HepG2 (cell line): ENCODE data around the gene KLHL36. TPM values are rescaled to one million over a fixed set of nuclear protein-coding genes. Genes with fewer than 3 reads are reported as not detected.

Experiments used
- AHDC1 ChIP-seq: sonication (generic); formaldehyde crosslinking; IDR thresholded peaks from 2 replicates; pipeline ENCODE4 v1.5.1; 2020; ENCODE audit warnings: mild to moderate bottlenecking, missing genetic modification reagents, borderline replicate concordance
- BCLAF1 ChIP-seq: fragments of 450-650 bp; IDR thresholded peaks from 2 replicates; pipeline ENCODE4 v1.6.1; 2017; ENCODE audit warnings: mild to moderate bottlenecking
- ETV6 ChIP-seq: sonication (generic); formaldehyde crosslinking; conservative IDR thresholded peaks from 2 replicates; pipeline ENCODE4 v1.4.0; 2020; ENCODE audit warnings: missing genetic modification reagents
- FOXK1 ChIP-seq: sonication (generic); formaldehyde crosslinking; IDR thresholded peaks from 2 replicates; pipeline ENCODE4 v1.4.0; 2020; ENCODE audit warnings: low read depth, missing genetic modification reagents, borderline replicate concordance
- IKZF5 ChIP-seq: IDR thresholded peaks from 2 replicates; pipeline ENCODE4 v1.6.1; 2018; ENCODE audit warnings: missing genetic modification reagents, mild to moderate bottlenecking, missing compliant biosample characterization
- ISX ChIP-seq: sonication (generic); formaldehyde crosslinking; conservative IDR thresholded peaks from 2 replicates; pipeline ENCODE4 v1.5.0; 2020; ENCODE audit warnings: missing genetic modification reagents
- KDM5A ChIP-seq: fragments of 200-600 bp; sonication (generic); IDR thresholded peaks from 2 replicates; pipeline ENCODE4 v1.7.0; 2018; ENCODE audit warnings: antibody characterized with exemption, mild to moderate bottlenecking, low read length, borderline replicate concordance
- LBX2 ChIP-seq: sonication (generic); formaldehyde crosslinking; IDR thresholded peaks from 2 replicates; pipeline ENCODE4 v1.5.0; 2020; ENCODE audit warnings: missing genetic modification reagents, mild to moderate bottlenecking, borderline replicate concordance
- NFE2L2 ChIP-seq: fragments of 150-350 bp; IDR thresholded peaks from 2 replicates; pipeline ENCODE4 v1.6.1; 2014; ENCODE audit warnings: low read length
- SETDB1 ChIP-seq: sonication (generic); formaldehyde crosslinking; IDR thresholded peaks from 2 replicates; pipeline ENCODE4 v1.5.1; 2020; ENCODE audit warnings: missing genetic modification reagents, mild to moderate bottlenecking, borderline replicate concordance
- SNAPC5 ChIP-seq: sonication (generic); formaldehyde crosslinking; IDR thresholded peaks from 2 replicates; pipeline ENCODE4 v1.8.1; 2023; ENCODE audit warnings: mild to moderate bottlenecking, missing genetic modification reagents, borderline replicate concordance
- TBL1XR1 ChIP-seq: fragments of 150-350 bp; IDR thresholded peaks from 2 replicates; pipeline ENCODE4 v1.6.1; 2014; ENCODE audit warnings: borderline replicate concordance, low read length; ENCODE audit not compliant: partially characterized antibody
- USF2 ChIP-seq, 2 experiments: sonication (generic) in 1 of 2; formaldehyde crosslinking in 1 of 2; IDR thresholded peaks; 2 replicates each; pipeline versions ENCODE4 v1.5.1 to v1.6.1; 2011 to 2020; ENCODE audit warnings: borderline replicate concordance in 1 of 2, low read depth in 1 of 2, low read length in 1 of 2, mild to moderate bottlenecking in 1 of 2, missing genetic modification reagents in 1 of 2, moderate library complexity in 1 of 2
- ZNF7 ChIP-seq: IDR thresholded peaks from 2 replicates; pipeline ENCODE4 v1.6.1; 2016; ENCODE audit warnings: missing biosample characterization, missing genetic modification reagents
- polyA plus RNA-seq, 8 experiments: library from polyadenylated mRNA; depleted of rRNA in 3 of 8; stranded (reverse) in 7 of 8; unstranded in 1 of 8; fragments of >200 nt; fragmentation: Illumina TruSeq in 4 of 8; extraction: Trizol in 4 of 8; gene quantifications; 2 replicates each; pipeline versions ENCODE4 v1.2.1 to v1.2.3, GENCODE V29; 2011 to 2016; ENCODE audit warnings: low read depth in 4 of 8, missing spikeins in 1 of 8, mixed read lengths in 1 of 8; ENCODE audit not compliant: insufficient read depth in 1 of 8
- total RNA-seq, 5 experiments: library from RNA; depleted of rRNA; stranded (reverse); fragments of >200 nt; fragmentation: Illumina TruSeq; extraction: Trizol; gene quantifications; 2 replicates each; pipeline ENCODE4 v1.2.3, GENCODE V29; 2016; ENCODE audit warnings: low read depth in 1 of 5

KLHL36 gene
- total and polyA plus RNA-seq, 2 of the 13 experiments (the other 11 are each of a cell fraction or from before 2014, with no cell fraction given), result 24.3 to 26.0 TPM

GRCh38 chr16:84599521-84600202 is 48.6 kb upstream of the KLHL36 start (continued):
- TF ChIP-seq AHDC1 (CRISPR knock-in tag) (peak; percentile 67; the same call in 1 of the 2 replicates), SETDB1 (CRISPR knock-in tag) (no peak), IKZF5 (CRISPR knock-in tag) (peak; percentile 73), KDM5A (no peak), ISX (CRISPR knock-in tag) (no peak), ZNF7 (CRISPR knock-in tag) (no peak), BCLAF1 (no peak), ETV6 (CRISPR knock-in tag) (0 out of 2 replicates have a peak, but pooled peaks have one; percentile 57), FOXK1 (CRISPR knock-in tag) (no peak; the same call in 1 of the 2 replicates), NFE2L2 (no peak), TBL1XR1 (no peak), LBX2 (CRISPR knock-in tag) (no peak), SNAPC5 (CRISPR knock-in tag) (peak; percentile 77; the same call in 1 of the 2 replicates), USF2 (IDR thresholded peaks at IDR 0.05; ENCODE audit: low read depth, low read length) (no peak), USF2 (CRISPR knock-in tag; IDR thresholded peaks at IDR 0.05; ENCODE audit: borderline replicate concordance) (no peak)
